ES-I3 (cell line): ENCODE results near the gene MIB1.

Experiments
- H3K36me3 ChIP-seq: 2 replicates; pipeline ENCODE4 v1.6.1; 2013; ENCODE audit warnings: mild to moderate bottlenecking, low read length, control low read depth, moderate library complexity; ENCODE audit not compliant: insufficient read depth
- H3K4me1 ChIP-seq: 2 replicates; pipeline ENCODE4 v1.6.1; 2013; ENCODE audit warnings: mild to moderate bottlenecking, control low read depth, low read length; ENCODE audit not compliant: insufficient read depth
- H3K9ac ChIP-seq: 2 replicates; pipeline ENCODE4 v1.6.1; 2013; ENCODE audit warnings: low read depth, mild to moderate bottlenecking, low read length, moderate library complexity
- H3K9me3 ChIP-seq: 2 replicates; pipeline ENCODE4 v1.6.1; 2013; ENCODE audit warnings: mild to moderate bottlenecking, low read length, moderate library complexity; ENCODE audit not compliant: control insufficient read depth, insufficient read depth

MIB1 gene

DNA sequence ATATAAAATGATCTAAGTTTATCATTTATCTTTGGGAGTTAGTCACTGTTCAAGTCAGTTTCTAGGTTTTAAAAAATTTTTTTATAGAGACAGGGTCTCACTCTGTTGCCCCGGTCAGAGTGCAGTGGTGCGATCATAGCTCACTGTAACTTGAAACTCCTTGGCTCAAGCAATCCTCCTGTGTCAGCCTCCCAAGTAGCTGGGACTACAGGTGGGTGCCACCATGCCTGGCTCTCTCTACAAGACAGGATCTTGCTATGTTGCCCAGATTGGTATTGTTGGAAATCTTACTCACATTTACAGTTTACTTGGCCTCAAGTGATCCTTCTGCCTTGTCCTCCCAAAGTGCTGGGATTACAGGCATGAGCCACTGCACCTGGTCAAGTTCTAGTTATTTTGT lies 74.5 kb downstream of the MIB1 start:
- no peaks in the 10 kb centered on the region for H3K4me1 ChIP-seq
- no peak overlapping the region for H3K9ac ChIP-seq
- no peaks in the 10 kb centered on the region for H3K9me3 ChIP-seq
- 0 out of 2 replicates have a peak, but pooled peaks cover 3% of the 10 kb centered on the region for H3K36me3 ChIP-seq

DNA sequence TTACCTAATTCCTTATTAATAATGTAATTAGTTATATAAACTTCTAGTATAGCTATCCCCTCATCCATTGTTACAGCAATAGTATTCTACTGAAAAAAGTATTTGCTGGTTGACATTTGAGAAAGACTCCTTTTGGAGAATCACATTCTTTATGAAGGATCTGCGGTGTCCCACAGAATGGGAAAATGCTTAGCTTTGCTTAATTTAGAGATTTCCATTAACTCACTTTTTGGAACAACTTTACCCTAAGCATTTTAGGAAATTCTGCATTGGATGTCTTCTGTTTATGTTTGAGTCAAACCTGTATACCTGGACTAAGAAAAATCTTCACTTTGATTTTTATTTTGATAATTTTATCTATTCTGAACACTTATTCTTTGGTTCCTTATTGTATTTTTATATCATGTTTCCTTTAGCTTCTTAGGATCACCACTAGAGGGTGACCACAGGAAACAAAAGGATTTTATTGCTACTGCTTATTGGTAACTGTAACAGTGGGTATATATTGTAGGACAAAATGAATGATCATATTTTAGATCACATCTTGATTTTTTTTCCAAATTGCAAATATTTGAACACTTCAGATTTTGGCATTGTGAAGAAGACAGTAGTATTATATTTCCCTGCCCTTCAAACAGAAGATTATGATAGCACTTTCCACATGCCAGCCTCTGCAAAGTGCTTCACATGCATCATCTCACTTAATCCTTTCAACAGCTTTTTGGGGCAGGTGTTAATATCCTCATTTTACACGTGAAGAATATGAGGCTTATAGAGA lies 79.6 kb downstream of the MIB1 start:
- Histone ChIP-seq H3K9ac (no peak overlapping the region), H3K4me1 (no peaks in the 10 kb centered on the region; the same call in 1 of the 2 replicates), H3K36me3 (0 out of 2 replicates have a peak, but pooled peaks cover 3% of the 10 kb centered on the region), H3K9me3 (no peaks in the 10 kb centered on the region)

- Histone ChIP-seq H3K9ac (no peak overlapping the region), H3K4me1 (no peaks in the 10 kb centered on the region; the same call in 1 of the 2 replicates), H3K9me3 (no peaks in the 10 kb centered on the region), H3K36me3 (0 out of 2 replicates have a peak, but pooled peaks cover 3% of the 10 kb centered on the region)
Measured at GRCh38 chr18:21820811-21821143, 80.2 kb downstream of the MIB1 start.

GRCh38 chr18:21823848-21824247 lies 83.3 kb downstream of the MIB1 start:
- Histone ChIP-seq H3K4me1 (no peaks in the 10 kb centered on the region; the same call in 1 of the 2 replicates), H3K9me3 (no peaks in the 10 kb centered on the region), H3K9ac (no peak overlapping the region), H3K36me3 (no peaks in the 10 kb centered on the region)

DNA sequence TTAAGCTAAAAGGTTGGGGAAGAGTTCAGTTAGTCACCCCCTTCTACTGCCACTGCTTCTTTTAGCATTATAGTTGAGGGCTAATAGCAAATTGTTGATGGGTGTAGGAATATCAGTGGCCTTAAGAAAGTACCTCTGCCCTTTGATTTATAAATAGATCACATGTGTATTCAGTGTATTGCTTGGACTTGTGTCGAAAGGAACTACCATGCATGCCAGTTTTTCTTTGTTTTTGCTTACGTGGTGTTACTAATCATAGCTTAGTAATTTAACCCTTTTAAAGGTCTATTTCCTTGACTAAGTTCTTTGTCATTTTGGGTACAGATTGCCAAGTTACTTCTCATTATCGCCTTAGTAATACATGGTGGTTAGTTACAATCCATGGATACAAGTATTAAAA lies 85.6 kb downstream of the MIB1 start:
- H3K36me3 ChIP-seq, result no peaks in the 10 kb centered on the region
- H3K9me3 ChIP-seq, result no peaks in the 10 kb centered on the region
- H3K4me1 ChIP-seq, result no peaks in the 10 kb centered on the region; the same call in 1 of the 2 replicates
- H3K9ac ChIP-seq, result no peak overlapping the region

GRCh38 chr18:21826641-21827302 lies 86.2 kb downstream of the MIB1 start:
- no peaks in the 10 kb centered on the region; the same call in 1 of the 2 replicates for H3K4me1 ChIP-seq
- H3K9ac ChIP-seq, result no peak overlapping the region
- no peaks in the 10 kb centered on the region for H3K9me3 ChIP-seq
- H3K36me3 ChIP-seq, result no peaks in the 10 kb centered on the region

DNA sequence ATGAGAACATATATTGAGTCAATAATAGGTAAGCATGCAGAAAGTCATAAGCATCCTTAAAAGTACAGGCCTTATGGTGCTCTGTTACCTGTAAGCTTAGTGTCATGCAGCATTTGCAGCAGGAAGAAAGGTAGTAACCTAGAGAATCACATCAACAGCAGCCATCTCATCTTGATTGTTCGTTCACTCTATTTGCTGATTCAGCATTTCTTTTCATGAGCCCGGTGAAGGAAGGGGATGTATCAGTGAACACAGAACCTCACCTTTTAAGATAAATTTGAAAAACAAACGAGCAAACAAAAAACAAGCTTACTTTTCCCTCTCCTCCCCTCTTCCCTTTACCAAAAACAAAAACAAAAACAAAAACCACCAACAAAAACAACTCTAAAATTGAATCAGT lies 89.9 kb downstream of the MIB1 start:
- no peaks in the 10 kb centered on the region for H3K9me3 ChIP-seq
- H3K36me3 ChIP-seq, result no peaks in the 10 kb centered on the region
- no peak overlapping the region for H3K9ac ChIP-seq
- H3K4me1 ChIP-seq, result no peaks in the 10 kb centered on the region; the same call in 1 of the 2 replicates

GRCh38 chr18:21831413-21831831 lies 90.8 kb downstream of the MIB1 start:
- Histone ChIP-seq H3K9ac (no peak overlapping the region), H3K9me3 (no peaks in the 10 kb centered on the region), H3K4me1 (no peaks in the 10 kb centered on the region; the same call in 1 of the 2 replicates), H3K36me3 (no peaks in the 10 kb centered on the region)

- H3K36me3 ChIP-seq, result no peaks in the 10 kb centered on the region
- no peaks in the 10 kb centered on the region; the same call in 1 of the 2 replicates for H3K4me1 ChIP-seq
- no peak overlapping the region for H3K9ac ChIP-seq
- no peaks in the 10 kb centered on the region for H3K9me3 ChIP-seq
Measured at GRCh38 chr18:21833604-21834298, 93.2 kb downstream of the MIB1 start.

- no peaks in the 10 kb centered on the region; the same call in 1 of the 2 replicates for H3K4me1 ChIP-seq
- no peak overlapping the region for H3K9ac ChIP-seq
- H3K9me3 ChIP-seq, result no peaks in the 10 kb centered on the region
- no peaks in the 10 kb centered on the region for H3K36me3 ChIP-seq
Measured at GRCh38 chr18:21834299-21834660, 93.7 kb downstream of the MIB1 start.

DNA sequence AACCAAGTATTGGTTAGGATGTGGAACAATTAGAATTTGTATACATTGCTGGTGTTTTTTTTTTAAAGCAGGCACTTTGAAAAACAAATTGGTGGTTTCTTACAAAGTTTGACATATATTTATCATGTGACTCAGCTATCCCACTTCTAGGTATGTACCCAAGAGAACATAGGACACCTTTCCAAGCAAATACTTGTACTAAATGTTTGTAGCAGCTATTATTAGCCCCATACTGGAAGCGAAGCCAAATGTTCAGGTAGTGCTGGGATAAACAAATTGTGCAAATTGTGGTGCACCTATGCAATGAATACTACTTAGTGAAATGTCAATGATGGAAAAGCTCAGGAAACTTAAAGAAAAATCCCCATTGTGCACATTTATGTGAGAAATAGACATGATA lies 101.0 kb downstream of the MIB1 start:
- H3K9me3 ChIP-seq, result no peaks in the 10 kb centered on the region
- no peaks in the 10 kb centered on the region; the same call in 1 of the 2 replicates for H3K36me3 ChIP-seq
- no peaks in the 10 kb centered on the region for H3K4me1 ChIP-seq
- H3K9ac ChIP-seq, result no peak overlapping the region

- no peaks in the 10 kb centered on the region; the same call in 1 of the 2 replicates for H3K36me3 ChIP-seq
Measured at GRCh38 chr18:21843341-21843740, 102.7 kb downstream of the MIB1 start.

GRCh38 chr18:21851327-21851961 lies 110.9 kb downstream of the MIB1 start:
- Histone ChIP-seq H3K9ac (no peak overlapping the region), H3K9me3 (no peaks in the 10 kb centered on the region), H3K4me1 (peaks cover 5% of the 10 kb centered on the region), H3K36me3 (peaks cover 1% of the 10 kb centered on the region; the same call in 1 of the 2 replicates)

More at GRCh38 chr18:21843341-21843740, 102.7 kb downstream of the MIB1 start:
- Histone ChIP-seq H3K9me3 (no peaks in the 10 kb centered on the region), H3K9ac (no peak overlapping the region), H3K4me1 (no peaks in the 10 kb centered on the region)

GRCh38 chr18:21853016-21853415 lies 112.4 kb downstream of the MIB1 start:
- no peak overlapping the region for H3K9ac ChIP-seq
- no peaks in the 10 kb centered on the region for H3K9me3 ChIP-seq
- peaks cover 5% of the 10 kb centered on the region for H3K4me1 ChIP-seq
- peaks cover 3% of the 10 kb centered on the region; the same call in 1 of the 2 replicates for H3K36me3 ChIP-seq
